K562 treated with DMSO at 1 percent for 48 hours (cell line): ENCODE results near the gene TWF2. TPM values are rescaled to one million over a fixed set of nuclear protein-coding genes. Genes with fewer than 3 reads are reported as not detected.

ENCODE experiments used
- total RNA-seq: library from RNA; unstranded; fragments of 300-600 nt; gene quantifications from 2 replicates; pipeline ENCODE4 v1.2.3, GENCODE V29; 2022; ENCODE audit warnings: low replicate concordance; ENCODE audit errors: extremely low read depth

Gene TWF2
- total RNA-seq: 323 TPM in 1 of 2 replicates, not detected in the other

GRCh38 chr3:52238761-52239701, at the start of gene TWF2:
TWF2 (minus strand) TSS chr3:52239158; CDS start chr3:52239016, 142 bp downstream.

GRCh38 chr3:52278510-52279069, 39.6 kb upstream of the TWF2 start, which contains the start of gene WDR82:
WDR82 (minus strand) TSS chr3:52278649; CDS start chr3:52278361, 288 bp downstream.

DNA sequence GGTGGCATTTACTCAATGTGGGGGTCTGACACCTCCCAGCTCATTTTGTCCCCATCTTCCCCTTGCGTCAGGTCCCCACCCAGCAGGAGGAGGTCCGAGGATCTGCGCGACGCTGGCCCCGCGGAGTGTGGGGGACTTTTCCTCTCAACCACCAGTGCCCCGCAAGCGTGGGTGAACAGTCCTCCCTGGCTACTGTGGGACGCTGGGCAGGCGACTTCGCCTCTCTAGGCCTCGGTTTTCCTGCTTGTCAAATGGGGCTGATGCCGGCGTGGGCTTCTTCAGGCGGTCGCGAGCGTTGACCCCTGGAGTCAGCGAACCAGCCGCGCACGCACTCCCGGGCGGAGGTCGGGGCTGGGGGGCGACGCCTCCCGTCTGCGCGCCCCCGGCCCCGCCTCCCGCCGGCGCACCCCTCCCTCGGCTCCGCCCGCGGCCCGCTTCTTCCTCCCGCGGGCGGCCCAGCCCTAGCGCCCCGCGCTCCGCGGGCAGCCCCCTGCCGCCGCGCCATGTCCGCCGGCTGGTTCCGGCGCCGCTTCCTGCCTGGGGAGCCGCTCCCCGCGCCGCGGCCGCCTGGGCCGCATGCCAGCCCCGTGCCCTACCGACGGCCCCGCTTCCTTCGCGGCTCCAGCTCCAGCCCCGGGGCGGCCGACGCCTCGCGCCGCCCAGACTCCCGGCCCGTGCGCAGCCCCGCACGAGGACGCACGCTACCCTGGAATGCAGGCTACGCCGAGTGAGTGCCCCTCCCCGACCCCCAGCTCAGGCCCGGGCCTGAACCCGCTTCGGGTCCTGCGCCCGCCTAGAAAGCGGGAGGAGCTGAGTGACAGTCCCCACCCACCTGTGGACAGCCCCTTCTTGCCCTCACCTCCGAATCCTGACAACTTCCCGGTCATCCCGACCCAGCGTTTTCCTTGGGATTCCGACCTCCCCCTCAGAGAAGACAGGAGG, 6.6 kb upstream of the TWF2 start, which contains the start of gene PPM1M:
Gene PPM1M (plus strand): TSS at position 438 of the 942 bp plus-strand sequence. CDS start 66 bp downstream, at position 504.

GRCh38 chr3:52225452-52226228, 13.3 kb downstream of the TWF2 start, which contains the start of gene TLR9:
TLR9 (minus strand) TSS chr3:52225645; CDS start chr3:52225529, 116 bp downstream.

GRCh38 chr3:52197842-52198625, 40.9 kb downstream of the TWF2 start, which contains the start of gene ALAS1:
ALAS1 (plus strand) TSS chr3:52198160; CDS start chr3:52199242, 1,082 bp downstream.

Other genes starting within 250 kb of the TWF2 start
- gene RPL29, start 243.3 kb downstream of the TWF2 start, total RNA-seq: 1,192 TPM in 1 of 2 replicates, not detected in the other
- gene DUSP7, start 182.6 kb downstream of the TWF2 start, total RNA-seq: not detected in 2 replicates
- gene POC1A, start 84.7 kb downstream of the TWF2 start, total RNA-seq: not detected in 2 replicates
- gene ALAS1, start 41.0 kb downstream of the TWF2 start, total RNA-seq: not detected in 2 replicates
- gene TLR9, start 13.5 kb downstream of the TWF2 start, total RNA-seq: not detected in 2 replicates
- not detected in 2 replicates for gene PPM1M, start 6.6 kb upstream of the TWF2 start, total RNA-seq
- gene WDR82, start 39.5 kb upstream of the TWF2 start, total RNA-seq: not detected in 2 replicates
- not detected in 2 replicates for gene GLYCTK, start 48.7 kb upstream of the TWF2 start, total RNA-seq
- not detected in 2 replicates for gene DNAH1, start 77.2 kb upstream of the TWF2 start, total RNA-seq
- not detected in 2 replicates for gene BAP1, start 170.8 kb upstream of the TWF2 start, total RNA-seq
- not detected in 2 replicates for gene PHF7, start 171.5 kb upstream of the TWF2 start, total RNA-seq
- gene SEMA3G, start 205.9 kb upstream of the TWF2 start, total RNA-seq: not detected in 2 replicates
- gene TNNC1, start 214.9 kb upstream of the TWF2 start, total RNA-seq: not detected in 2 replicates
- gene NISCH, start 216.4 kb upstream of the TWF2 start, total RNA-seq: not detected in 2 replicates